Activated T-cell treated with anti-CD3 and anti-CD28 coated beads, Interleukin-2, amount 50 U/mL, for 4 hours (primary cell): ENCODE data around the gene ASB15. TPM values are rescaled to one million over a fixed set of nuclear protein-coding genes. Genes with fewer than 3 reads are reported as not detected.

ENCODE experiments used
- ATAC-seq, 2 donors: fragments of 200-7000 bp; cut with Tn5 transposase; one replicate each; pipeline ENCODE4 v1.10.0; 2021
- DNase-seq: peaks from one replicate; pipeline ENCODE4 v3.0.0-alpha.2; 2020
- H3K27me3 Mint-ChIP-seq: one replicate; pipeline ENCODE4 v1.8.0; 2021; ENCODE audit warnings: low read depth, mixed read lengths
- H3K36me3 Mint-ChIP-seq: one replicate; pipeline ENCODE4 v1.8.0; 2022; ENCODE audit warnings: mixed read lengths; ENCODE audit not compliant: insufficient read depth
- H3K4me1 Mint-ChIP-seq: one replicate; pipeline ENCODE4 v1.8.0; 2021; ENCODE audit warnings: low read depth, mixed read lengths
- H3K4me3 Mint-ChIP-seq: one replicate; pipeline ENCODE4 v1.8.0; 2021; ENCODE audit warnings: mild to moderate bottlenecking, moderate library complexity, mixed read lengths
- H3K9me3 Mint-ChIP-seq: one replicate; pipeline ENCODE4 v1.8.0; 2021; ENCODE audit warnings: mixed read lengths
- total RNA-seq, 3 donors: library from RNA; stranded (reverse); gene quantifications; one replicate each; pipeline ENCODE4 v1.2.1, GENCODE V29; 2021

ASB15 gene
- total RNA-seq, 3 donors from 2014 or later: not detected

GRCh38 chr7:123656544-123657303 is 55.1 kb downstream of the ASB15 start:
- Mint-ChIP-seq H3K4me1 (no peaks in the 10 kb centered on the region), H3K4me3 (no peak overlapping the region), H3K27me3 (peaks cover 5% of the 10 kb centered on the region), H3K36me3 (no peaks in the 10 kb centered on the region), H3K9me3 (no peaks in the 10 kb centered on the region)
- ATAC-seq (no peak), DNase-seq (no peak)

GRCh38 chr7:123657304-123657685 is 55.7 kb downstream of the ASB15 start:
- Mint-ChIP-seq H3K4me1 (no peaks in the 10 kb centered on the region), H3K27me3 (peaks cover 5% of the 10 kb centered on the region), H3K36me3 (no peaks in the 10 kb centered on the region), H3K9me3 (no peaks in the 10 kb centered on the region), H3K4me3 (no peak overlapping the region)
- DNase-seq (no peak), ATAC-seq (no peak)

- ATAC-seq: no peak
- Mint-ChIP-seq H3K36me3 (no peaks in the 10 kb centered on the region), H3K4me3 (no peak overlapping the region), H3K27me3 (peaks cover 10% of the 10 kb centered on the region), H3K9me3 (no peaks in the 10 kb centered on the region), H3K4me1 (no peaks in the 10 kb centered on the region)
- no peak for DNase-seq
Measured at GRCh38 chr7:123658023-123658422, 56.4 kb downstream of the ASB15 start.

- Mint-ChIP-seq H3K4me1 (no peaks in the 10 kb centered on the region), H3K4me3 (no peak overlapping the region), H3K27me3 (peaks cover 17% of the 10 kb centered on the region), H3K9me3 (no peaks in the 10 kb centered on the region), H3K36me3 (no peaks in the 10 kb centered on the region)
- ATAC-seq (no peak), DNase-seq (no peak)
Measured at GRCh38 chr7:123660514-123661354, 59.1 kb downstream of the ASB15 start.

GRCh38 chr7:123661765-123662164 is 60.1 kb downstream of the ASB15 start:
- Mint-ChIP-seq H3K4me1 (no peaks in the 10 kb centered on the region), H3K36me3 (no peaks in the 10 kb centered on the region), H3K4me3 (no peak overlapping the region), H3K9me3 (no peaks in the 10 kb centered on the region), H3K27me3 (peaks cover 17% of the 10 kb centered on the region)
- ATAC-seq (no peak), DNase-seq (no peak)

- DNase-seq: no peak
- H3K36me3 Mint-ChIP-seq: no peaks in the 10 kb centered on the region
- no peak overlapping the region for H3K4me3 Mint-ChIP-seq
- no peaks in the 10 kb centered on the region for H3K4me1 Mint-ChIP-seq
- H3K27me3 Mint-ChIP-seq: peaks cover 17% of the 10 kb centered on the region
- no peaks in the 10 kb centered on the region for H3K9me3 Mint-ChIP-seq
- no peak for ATAC-seq
Measured at GRCh38 chr7:123662293-123662692, 60.7 kb downstream of the ASB15 start.

GRCh38 chr7:123662755-123663154 is 61.1 kb downstream of the ASB15 start:
- DNase-seq (no peak), ATAC-seq (no peak)
- Mint-ChIP-seq H3K9me3 (no peaks in the 10 kb centered on the region), H3K27me3 (peaks cover 17% of the 10 kb centered on the region), H3K4me3 (no peak overlapping the region), H3K4me1 (no peaks in the 10 kb centered on the region), H3K36me3 (no peaks in the 10 kb centered on the region)

GRCh38 chr7:123663200-123663599 is 61.6 kb downstream of the ASB15 start:
- DNase-seq: no peak
- Mint-ChIP-seq H3K4me1 (no peaks in the 10 kb centered on the region), H3K27me3 (peaks cover 17% of the 10 kb centered on the region), H3K9me3 (no peaks in the 10 kb centered on the region), H3K36me3 (no peaks in the 10 kb centered on the region), H3K4me3 (no peak overlapping the region)
- ATAC-seq: no peak

- H3K36me3 Mint-ChIP-seq: no peaks in the 10 kb centered on the region
- ATAC-seq (no peak), DNase-seq (no peak)
- H3K27me3 Mint-ChIP-seq: peaks cover 13% of the 10 kb centered on the region
- H3K4me1 Mint-ChIP-seq: no peaks in the 10 kb centered on the region
- no peaks in the 10 kb centered on the region for H3K9me3 Mint-ChIP-seq
- no peak overlapping the region for H3K4me3 Mint-ChIP-seq
Measured at GRCh38 chr7:123665157-123665556, 63.5 kb downstream of the ASB15 start.

GRCh38 chr7:123665896-123666295 is 64.3 kb downstream of the ASB15 start:
- Mint-ChIP-seq H3K9me3 (no peaks in the 10 kb centered on the region), H3K36me3 (no peaks in the 10 kb centered on the region)
- ATAC-seq: no peak

GRCh38 chr7:123666492-123666891 is 64.9 kb downstream of the ASB15 start:
- peaks cover 13% of the 10 kb centered on the region for H3K27me3 Mint-ChIP-seq
- no peaks in the 10 kb centered on the region for H3K9me3 Mint-ChIP-seq
- ATAC-seq: no peak
- no peaks in the 10 kb centered on the region for H3K4me1 Mint-ChIP-seq
- no peak overlapping the region for H3K4me3 Mint-ChIP-seq
- H3K36me3 Mint-ChIP-seq: no peaks in the 10 kb centered on the region
- no peak for DNase-seq

More at GRCh38 chr7:123665896-123666295, 64.3 kb downstream of the ASB15 start:
- DNase-seq: no peak
- Mint-ChIP-seq H3K27me3 (peaks cover 13% of the 10 kb centered on the region), H3K4me1 (no peaks in the 10 kb centered on the region), H3K4me3 (no peak overlapping the region)

GRCh38 chr7:123669485-123669884 is 67.9 kb downstream of the ASB15 start:
- DNase-seq (no peak), ATAC-seq (no peak)
- Mint-ChIP-seq H3K27me3 (peaks cover 3% of the 10 kb centered on the region), H3K36me3 (no peaks in the 10 kb centered on the region), H3K9me3 (no peaks in the 10 kb centered on the region), H3K4me1 (no peaks in the 10 kb centered on the region), H3K4me3 (no peak overlapping the region)

GRCh38 chr7:123673137-123673732 is 71.6 kb downstream of the ASB15 start:
- no peak for ATAC-seq
- H3K9me3 Mint-ChIP-seq: no peaks in the 10 kb centered on the region
- H3K4me3 Mint-ChIP-seq: no peak overlapping the region

GRCh38 chr7:123673752-123674398 is 72.3 kb downstream of the ASB15 start:
- H3K4me3 Mint-ChIP-seq: no peak overlapping the region
- H3K36me3 Mint-ChIP-seq: no peaks in the 10 kb centered on the region
- no peaks in the 10 kb centered on the region for H3K4me1 Mint-ChIP-seq
- no peaks in the 10 kb centered on the region for H3K27me3 Mint-ChIP-seq
- ATAC-seq: no peak
- DNase-seq: no peak
- H3K9me3 Mint-ChIP-seq: no peaks in the 10 kb centered on the region

More at GRCh38 chr7:123673137-123673732, 71.6 kb downstream of the ASB15 start:
- H3K4me1 Mint-ChIP-seq: no peaks in the 10 kb centered on the region
- H3K36me3 Mint-ChIP-seq: no peaks in the 10 kb centered on the region
- no peak for DNase-seq
- no peaks in the 10 kb centered on the region for H3K27me3 Mint-ChIP-seq
